Mucosa of descending colon (tissue), 3 donors: Measurements from ENCODE around the gene CLEC10A. TPM values are rescaled to one million over a fixed set of nuclear protein-coding genes. Genes with fewer than 3 reads are reported as not detected.
A peak's percentile ranks its signal among the peaks of the same experiment; 100 is the strongest.

ENCODE experiments used
- ATAC-seq: fragments of 200-7000 bp; cut with Tn5 transposase; one replicate; pipeline ENCODE4 v1.9.1; 2020; ENCODE audit warnings: mild to moderate bottlenecking, moderate library complexity
- DNase-seq, 3 donors: peaks; one replicate each; pipeline ENCODE4 v3.0.0-alpha.2; 2020
- H3K36me3 ChIP-seq: fragments of 200-600 bp; one replicate; pipeline ENCODE4 v1.8.0; 2021; ENCODE audit warnings: low read depth, mild to moderate bottlenecking
- H3K4me1 ChIP-seq: fragments of 200-600 bp; one replicate; pipeline ENCODE4 v1.8.0; 2021; ENCODE audit warnings: low read depth, mild to moderate bottlenecking
- H3K4me3 ChIP-seq: fragments of 200-600 bp; one replicate; pipeline ENCODE4 v1.8.0; 2021; ENCODE audit warnings: mild to moderate bottlenecking
- H3K9me3 ChIP-seq: fragments of 200-600 bp; one replicate; pipeline ENCODE4 v1.8.0; 2021; ENCODE audit warnings: mild to moderate bottlenecking
- intact Hi-C, 2 donors: fragments of 100-400 bp; cut with DNase I in 1 of 2; cut with micrococcal nuclease in 1 of 2; formaldehyde crosslinking; loops; one replicate each; pipeline versions ENCODE4 v1.11.0 to v1.11.1; 2022; cut with DNase I, micrococcal nuclease
- total RNA-seq, 3 donors: library from RNA; stranded (reverse); fragmentation: NEBNext Ultra II Directional in 2 of 3; extraction: Animal tissue kit (Norgen Biotek cat#: 25700) in 2 of 3; gene quantifications; one replicate each; pipeline versions ENCODE4 v1.2.1 to v1.2.4, GENCODE V29; 2021 to 2023
- TF ChIP-seq, protein P1 (sequence below): fragments of 200-600 bp; IDR thresholded peaks from one replicate; pipeline ENCODE4 v1.8.0; 2022; ENCODE audit warnings: antibody characterized with exemption, mild to moderate bottlenecking
- donor health status: DM: no; HTN: no; CAD: no; lungs with moderate emphysema.
- donor health status: DM: no; HTN: no; CAD: no.
- donor health status: DM: no; HTN: yes; CAD: no.

The CLEC10A gene
- total RNA-seq, 3 donors from 2014 or later, result 3.1 to 15.1 (median 8.9) TPM

- Histone ChIP-seq H3K4me1 (peaks cover 37% of the 10 kb centered on the region), H3K4me3 (no peak overlapping the region), H3K36me3 (no peaks in the 10 kb centered on the region), H3K9me3 (no peaks in the 10 kb centered on the region)
- ATAC-seq, result peak; percentile 87
- intact Hi-C loops, result no loop called here
- peak; percentile 91 to 97 (median 93) for DNase-seq
- TF ChIP-seq, protein P1, sequence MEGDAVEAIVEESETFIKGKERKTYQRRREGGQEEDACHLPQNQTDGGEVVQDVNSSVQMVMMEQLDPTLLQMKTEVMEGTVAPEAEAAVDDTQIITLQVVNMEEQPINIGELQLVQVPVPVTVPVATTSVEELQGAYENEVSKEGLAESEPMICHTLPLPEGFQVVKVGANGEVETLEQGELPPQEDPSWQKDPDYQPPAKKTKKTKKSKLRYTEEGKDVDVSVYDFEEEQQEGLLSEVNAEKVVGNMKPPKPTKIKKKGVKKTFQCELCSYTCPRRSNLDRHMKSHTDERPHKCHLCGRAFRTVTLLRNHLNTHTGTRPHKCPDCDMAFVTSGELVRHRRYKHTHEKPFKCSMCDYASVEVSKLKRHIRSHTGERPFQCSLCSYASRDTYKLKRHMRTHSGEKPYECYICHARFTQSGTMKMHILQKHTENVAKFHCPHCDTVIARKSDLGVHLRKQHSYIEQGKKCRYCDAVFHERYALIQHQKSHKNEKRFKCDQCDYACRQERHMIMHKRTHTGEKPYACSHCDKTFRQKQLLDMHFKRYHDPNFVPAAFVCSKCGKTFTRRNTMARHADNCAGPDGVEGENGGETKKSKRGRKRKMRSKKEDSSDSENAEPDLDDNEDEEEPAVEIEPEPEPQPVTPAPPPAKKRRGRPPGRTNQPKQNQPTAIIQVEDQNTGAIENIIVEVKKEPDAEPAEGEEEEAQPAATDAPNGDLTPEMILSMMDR, result no peak
Measured at GRCh38 chr17:7046127-7046724, 33.8 kb downstream of the CLEC10A start.

- intact Hi-C loops, result no loop called here
- ATAC-seq (peak; percentile 70), DNase-seq (peak in 1 of 3 donors; percentile 79)
- H3K36me3 ChIP-seq, result no peaks in the 10 kb centered on the region
- no peak overlapping the region for H3K4me3 ChIP-seq
- TF ChIP-seq, protein P1, result peak; percentile 73
- H3K4me1 ChIP-seq, result peaks cover 37% of the 10 kb centered on the region
- no peaks in the 10 kb centered on the region for H3K9me3 ChIP-seq
Measured at GRCh38 chr17:7045492-7046126, 34.4 kb downstream of the CLEC10A start.

- ATAC-seq (peak; percentile 17), DNase-seq (peak; percentile 43 to 71 (median 69))
- Histone ChIP-seq H3K4me1 (peaks cover 37% of the 10 kb centered on the region), H3K4me3 (no peak within 1 kb of the TSS), H3K9me3 (no peaks in the 10 kb centered on the region), H3K36me3 (no peaks in the 10 kb centered on the region)
- TF ChIP-seq, protein P1, result no peak
- intact Hi-C loops, result no loop called here
Measured at GRCh38 chr17:7043497-7044198, 36.4 kb downstream of the CLEC10A start, which contains the start of gene SLC16A11. Gene SLC16A11, minus strand, starts transcription at chr17:7044092. Its CDS starts 579 bp downstream, at chr17:7043513.

DNA sequence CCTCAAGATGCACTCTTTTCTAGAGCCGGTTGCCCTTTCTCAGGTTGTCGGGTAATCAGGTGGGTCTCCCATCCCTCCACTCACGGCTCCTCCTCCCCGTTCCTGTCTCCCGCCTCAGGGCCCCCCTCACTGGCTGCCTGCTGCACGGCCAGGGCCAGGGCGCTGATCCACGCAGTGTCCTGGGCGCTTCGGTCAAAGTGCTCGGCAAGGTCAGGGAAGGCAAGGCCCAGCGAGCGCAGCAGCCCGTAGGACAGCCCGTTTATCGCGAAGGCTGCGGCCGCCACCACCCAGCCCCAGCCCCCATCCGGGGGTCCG lies 36.9 kb downstream of the CLEC10A start:
- intact Hi-C loops, result no loop called here
- DNase-seq, result no peak
- H3K36me3 ChIP-seq, result no peaks in the 10 kb centered on the region
- TF ChIP-seq, protein P1, result no peak
- H3K4me1 ChIP-seq, result peaks cover 37% of the 10 kb centered on the region
- H3K9me3 ChIP-seq, result no peaks in the 10 kb centered on the region
- ATAC-seq, result peak; percentile 19
- no peak overlapping the region for H3K4me3 ChIP-seq

- TF ChIP-seq, protein P1, result no peak
- intact Hi-C loops, result no loop called here
- H3K4me3 ChIP-seq, result no peak overlapping the region
- ATAC-seq (no peak), DNase-seq (peak in 2 of 3 donors; percentile 50 to 62)
- no peaks in the 10 kb centered on the region for H3K36me3 ChIP-seq
- H3K4me1 ChIP-seq, result peaks cover 37% of the 10 kb centered on the region
- H3K9me3 ChIP-seq, result no peaks in the 10 kb centered on the region
Measured at GRCh38 chr17:7042501-7043181, 37.4 kb downstream of the CLEC10A start.
